GM12864 (cell line): ENCODE data around the gene PARD3B.

ENCODE experiments used
- DNase-seq: peaks from one replicate; pipeline ENCODE4 v3.0.0-alpha.2; 2011; ENCODE audit warnings: low read depth
- H3K4me3 ChIP-seq: 2 replicates; pipeline ENCODE4 v1.5.1; 2011; ENCODE audit warnings: mild to moderate bottlenecking, low read depth, low read length, control low read depth
- TF ChIP-seq, protein P1 (sequence below): IDR thresholded peaks from 2 replicates; pipeline ENCODE4 v1.5.1; 2011; ENCODE audit warnings: low read depth, mild to moderate bottlenecking, moderate library complexity, low read length, control low read depth, inconsistent platforms; ENCODE audit errors: missing control alignments

PARD3B gene

GRCh38 chr2:205408696-205409095 is 863.4 kb downstream of the PARD3B start:
- TF ChIP-seq, protein P1, sequence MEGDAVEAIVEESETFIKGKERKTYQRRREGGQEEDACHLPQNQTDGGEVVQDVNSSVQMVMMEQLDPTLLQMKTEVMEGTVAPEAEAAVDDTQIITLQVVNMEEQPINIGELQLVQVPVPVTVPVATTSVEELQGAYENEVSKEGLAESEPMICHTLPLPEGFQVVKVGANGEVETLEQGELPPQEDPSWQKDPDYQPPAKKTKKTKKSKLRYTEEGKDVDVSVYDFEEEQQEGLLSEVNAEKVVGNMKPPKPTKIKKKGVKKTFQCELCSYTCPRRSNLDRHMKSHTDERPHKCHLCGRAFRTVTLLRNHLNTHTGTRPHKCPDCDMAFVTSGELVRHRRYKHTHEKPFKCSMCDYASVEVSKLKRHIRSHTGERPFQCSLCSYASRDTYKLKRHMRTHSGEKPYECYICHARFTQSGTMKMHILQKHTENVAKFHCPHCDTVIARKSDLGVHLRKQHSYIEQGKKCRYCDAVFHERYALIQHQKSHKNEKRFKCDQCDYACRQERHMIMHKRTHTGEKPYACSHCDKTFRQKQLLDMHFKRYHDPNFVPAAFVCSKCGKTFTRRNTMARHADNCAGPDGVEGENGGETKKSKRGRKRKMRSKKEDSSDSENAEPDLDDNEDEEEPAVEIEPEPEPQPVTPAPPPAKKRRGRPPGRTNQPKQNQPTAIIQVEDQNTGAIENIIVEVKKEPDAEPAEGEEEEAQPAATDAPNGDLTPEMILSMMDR, result no peak
- DNase-seq, result no peak
- no peak overlapping the region for H3K4me3 ChIP-seq

DNA sequence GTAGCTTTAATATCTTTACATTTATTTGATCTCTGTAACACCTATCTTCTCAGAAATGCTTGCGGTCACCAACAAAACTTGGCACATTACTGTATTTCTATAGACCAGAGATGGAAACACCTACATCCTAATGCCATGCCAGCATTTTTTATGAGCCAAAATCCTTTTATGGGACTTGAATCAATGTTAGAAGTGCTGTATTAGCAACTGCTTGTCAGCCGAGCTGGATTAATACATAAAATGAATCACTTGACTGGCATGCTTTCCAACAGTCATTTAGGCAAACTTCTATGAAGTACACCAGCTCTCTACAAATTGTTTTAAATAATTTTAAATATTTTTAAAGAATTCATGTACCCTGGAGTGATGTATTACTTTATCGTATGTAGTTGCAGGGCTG is 864.1 kb downstream of the PARD3B start:
- no peak for DNase-seq
- no peak overlapping the region for H3K4me3 ChIP-seq
- TF ChIP-seq, protein P1, result no peak

DNA sequence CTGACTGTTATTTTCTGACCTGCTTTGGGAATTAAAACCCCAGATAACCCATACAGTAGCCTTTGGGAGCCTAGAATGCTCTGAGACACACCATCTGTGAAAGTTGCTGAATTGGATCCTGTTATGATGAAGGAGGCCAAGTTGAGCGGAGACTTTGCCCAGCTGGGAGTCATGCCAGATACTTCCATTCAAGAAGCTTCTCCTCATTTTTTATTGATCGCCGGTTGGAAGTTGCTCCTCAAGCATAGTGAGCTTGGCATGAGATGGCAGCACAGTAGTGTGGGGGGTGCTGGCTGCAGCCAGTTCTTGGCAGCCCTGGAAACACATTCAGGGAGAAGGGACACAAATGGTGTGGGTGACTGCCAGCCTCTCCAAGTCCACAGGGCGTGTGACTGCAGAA is 866.3 kb downstream of the PARD3B start:
- TF ChIP-seq, protein P1, result no peak
- no peak for DNase-seq
- H3K4me3 ChIP-seq, result no peak overlapping the region

- TF ChIP-seq, protein P1, result no peak
- DNase-seq, result no peak
- H3K4me3 ChIP-seq, result no peak overlapping the region
Measured at GRCh38 chr2:205424326-205424725, 879.1 kb downstream of the PARD3B start.

GRCh38 chr2:205425102-205425501 is 879.8 kb downstream of the PARD3B start:
- no peak for DNase-seq
- no peak overlapping the region for H3K4me3 ChIP-seq
- TF ChIP-seq, protein P1, result no peak

DNA sequence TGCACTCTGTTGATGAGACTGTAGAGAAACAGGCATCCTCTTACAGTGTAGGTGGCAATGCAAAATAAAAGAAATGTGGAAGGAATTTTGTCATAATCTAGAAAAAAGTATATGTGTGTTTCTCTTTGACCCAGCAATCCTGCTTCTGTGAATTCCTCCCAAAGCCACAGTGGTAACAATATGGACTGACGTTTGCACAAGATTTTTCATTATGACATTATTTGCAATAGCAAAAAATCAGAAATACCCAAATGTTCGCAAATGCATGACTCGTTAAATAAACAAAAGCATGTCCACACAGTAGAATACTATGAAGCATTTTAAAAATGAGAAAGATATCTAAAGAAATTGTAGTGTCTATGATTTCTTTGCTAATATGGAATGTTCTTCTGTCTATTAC is 881.8 kb downstream of the PARD3B start:
- no peak overlapping the region for H3K4me3 ChIP-seq
- DNase-seq, result no peak
- TF ChIP-seq, protein P1, result no peak

GRCh38 chr2:205428811-205429210 is 883.5 kb downstream of the PARD3B start:
- DNase-seq, result no peak
- H3K4me3 ChIP-seq, result no peak overlapping the region
- TF ChIP-seq, protein P1, result no peak
